ENCODE results near the gene DUSP1.

Gene DUSP1

GRCh38 chr5:172777881-172778814, 7.2 kb upstream of the DUSP1 start:
- peak; percentile 53 for DNase-seq

- DNase-seq = peak; percentile 38
Measured at GRCh38 chr5:172776235-172776594, 5.2 kb upstream of the DUSP1 start.

DNA sequence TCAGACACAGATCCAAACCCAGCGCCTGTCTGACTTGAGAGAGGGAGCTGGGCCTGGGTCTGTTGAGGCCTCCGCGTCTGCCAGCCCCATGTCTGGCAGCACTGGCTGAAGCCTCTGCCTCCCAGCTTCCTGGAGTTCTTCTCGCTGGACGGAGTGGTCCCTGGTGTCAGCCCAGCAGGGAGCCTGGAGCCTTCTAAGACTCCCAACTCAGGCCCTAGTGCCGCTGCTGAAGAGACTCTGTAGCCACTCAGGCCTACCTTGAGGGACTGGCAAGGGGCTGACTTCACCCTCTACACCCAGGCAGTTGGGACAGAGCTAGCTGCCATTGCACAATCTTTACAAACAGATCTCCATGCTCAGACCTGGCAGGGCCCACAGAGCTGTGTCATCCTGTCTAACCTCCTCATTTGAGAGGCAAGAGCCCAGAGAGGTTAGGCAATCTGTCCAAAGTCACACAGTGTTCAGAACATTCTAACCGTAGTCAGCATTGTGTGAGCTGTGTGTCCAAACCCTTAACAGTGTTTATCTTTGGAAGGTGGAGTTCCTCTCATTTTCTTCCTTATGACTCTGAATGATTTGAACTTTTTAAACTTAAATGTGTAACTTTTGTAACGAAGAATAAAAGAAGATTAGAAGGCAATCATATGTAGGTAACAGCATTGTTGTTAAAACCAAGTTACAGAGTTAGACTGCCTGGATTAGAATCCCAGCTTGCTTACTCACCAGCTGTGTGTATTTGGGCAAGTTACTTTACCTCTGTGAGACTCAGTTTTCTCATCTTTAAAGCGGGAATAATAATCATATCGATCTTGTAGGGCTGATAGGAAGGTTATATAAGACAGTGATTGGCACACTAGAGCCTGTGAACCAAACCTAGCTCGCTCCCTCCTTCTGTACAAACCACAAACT, 4.6 kb upstream of the DUSP1 start:
- peak; percentile 35 for DNase-seq

DNA sequence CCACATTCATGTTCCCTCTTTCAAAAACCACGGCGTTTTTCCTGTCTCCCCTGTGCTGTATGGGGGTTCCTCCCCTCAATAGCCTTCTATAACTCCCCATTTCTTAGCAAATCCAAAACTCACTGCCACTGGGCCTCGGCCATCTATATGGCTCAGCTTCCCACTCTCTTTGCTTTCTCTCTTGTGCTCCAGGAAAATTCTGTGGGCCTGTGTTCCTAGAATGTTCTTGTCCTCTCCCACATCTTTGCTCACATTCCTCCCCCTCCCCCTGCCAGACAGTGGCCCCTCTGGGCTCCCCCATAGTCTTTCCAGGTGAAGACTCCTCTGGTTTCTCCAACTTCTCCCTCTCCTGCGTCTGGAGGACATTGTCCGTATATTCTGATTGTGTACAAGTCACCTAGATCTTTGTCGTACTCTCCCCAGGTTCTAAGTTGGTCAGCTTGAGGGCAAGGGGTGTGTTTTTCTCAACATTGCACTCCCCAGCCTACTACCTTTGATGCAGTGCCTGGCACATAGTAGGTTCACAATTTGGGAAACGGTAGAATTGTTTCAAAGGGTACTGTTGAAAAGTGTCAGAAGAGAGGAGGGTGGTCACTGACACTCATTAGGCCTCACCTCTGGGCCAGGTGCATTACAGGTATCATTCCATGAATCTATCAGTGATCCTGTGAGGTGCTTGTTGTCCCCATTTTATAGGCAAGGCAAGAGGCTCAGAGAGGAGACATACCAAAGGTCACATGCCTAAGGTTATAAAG, 3.7 kb upstream of the DUSP1 start:
- no peak for DNase-seq

DNA sequence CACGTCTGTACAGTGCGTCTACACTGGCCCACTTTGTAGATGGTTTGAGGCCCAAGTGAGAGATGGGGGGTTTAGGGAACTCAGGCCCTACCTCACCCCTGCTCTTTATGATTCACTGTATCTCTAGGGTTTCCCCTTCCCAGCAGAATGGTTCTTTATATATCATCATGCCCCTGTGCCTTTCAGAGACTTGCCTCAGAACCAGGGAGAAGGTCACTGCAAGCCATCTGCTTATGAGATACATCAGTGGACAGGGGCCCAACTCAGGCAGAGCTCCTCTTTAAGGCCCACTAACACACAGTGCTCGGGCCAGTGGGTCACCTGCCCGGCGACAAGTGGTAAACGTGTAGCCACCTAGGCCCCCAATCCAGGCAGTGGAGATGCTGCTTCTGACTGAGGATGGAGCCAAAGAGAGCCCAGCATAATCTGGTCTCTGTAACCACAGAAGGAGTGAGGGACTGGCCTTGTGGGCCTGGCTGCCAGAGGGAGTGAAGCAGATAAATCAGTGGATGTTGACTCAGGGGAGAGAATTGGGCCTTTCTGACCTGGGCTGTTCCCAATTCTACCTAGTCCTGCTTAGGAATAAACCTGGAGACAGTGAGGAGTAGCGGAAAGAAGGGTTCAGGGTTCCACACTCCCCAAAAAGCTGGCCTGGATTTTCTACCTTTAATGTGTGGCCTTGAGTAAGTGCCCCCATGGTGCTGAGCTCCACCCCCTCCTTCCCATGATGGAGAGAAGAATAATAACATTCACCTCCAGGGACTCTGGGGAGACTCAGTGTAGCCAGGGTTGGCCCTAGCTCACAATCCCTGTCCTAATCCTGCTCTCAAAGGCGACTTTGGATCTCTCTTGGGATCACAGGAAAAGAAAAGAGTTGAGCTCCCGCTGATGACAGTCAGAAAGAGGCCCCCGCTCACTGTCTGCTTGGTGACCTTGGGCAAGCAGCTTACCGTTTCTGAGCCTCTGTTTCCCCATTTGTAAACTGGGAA, 2.8 kb upstream of the DUSP1 start:
- no peak for DNase-seq

- peak; percentile 94 for DNase-seq
Measured at GRCh38 chr5:172772112-172772906, 1.3 kb upstream of the DUSP1 start.

- DNase-seq = peak; percentile 84
Measured at GRCh38 chr5:172771439-172772111, 580 bp upstream of the DUSP1 start.

DNA sequence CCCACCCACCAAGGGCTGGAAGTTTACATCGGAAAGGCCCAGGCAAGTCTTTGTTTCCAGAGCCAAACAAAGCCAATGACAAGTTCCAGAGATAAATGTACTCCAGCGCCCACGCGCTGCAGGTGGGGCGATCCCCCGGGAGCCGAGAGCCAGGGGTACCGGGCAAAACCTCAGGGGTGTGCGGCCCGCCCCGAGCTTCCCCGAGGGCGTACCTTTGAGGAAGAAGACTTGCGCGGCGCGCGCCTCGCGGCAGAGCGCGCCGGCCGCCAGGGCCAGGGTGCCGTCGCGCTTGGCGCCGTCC, 671 bp downstream of the DUSP1 start:
- DNase-seq = no peak

DNA sequence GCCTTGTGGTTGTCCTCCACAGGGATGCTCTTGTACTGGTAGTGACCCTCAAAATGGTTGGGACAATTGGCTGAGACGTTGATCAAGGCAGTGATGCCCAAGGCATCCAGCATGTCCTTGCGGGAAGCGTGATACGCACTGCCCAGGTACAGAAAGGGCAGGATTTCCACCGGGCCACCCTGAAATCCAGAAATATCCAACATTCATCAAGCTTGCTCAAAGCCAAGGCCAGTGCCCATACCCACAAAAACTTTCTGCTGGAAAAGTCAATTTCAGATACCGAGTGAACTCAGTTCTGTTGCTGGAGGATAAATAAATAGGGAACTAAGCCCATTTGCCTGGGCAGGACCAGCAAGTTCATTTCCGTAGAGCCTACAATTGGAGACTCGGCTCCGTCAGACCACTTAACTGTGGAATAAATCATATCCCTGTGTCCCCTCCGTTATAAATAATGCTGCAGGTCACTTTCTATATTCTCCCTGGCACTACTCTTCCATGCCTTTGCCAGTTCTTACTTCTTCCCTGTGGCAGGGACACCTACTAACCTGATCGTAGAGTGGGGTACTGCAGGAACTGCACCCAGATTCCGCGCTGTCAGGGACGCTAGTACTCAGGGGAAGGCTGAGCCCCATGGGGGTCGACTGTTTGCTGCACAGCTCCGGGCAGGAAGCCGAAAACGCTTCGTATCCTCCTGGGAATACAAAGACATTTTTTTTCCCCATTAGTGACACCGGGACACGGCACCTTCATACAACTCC, 1.2 kb downstream of the DUSP1 start:
- DNase-seq = peak; percentile 69

GRCh38 chr5:172769342-172769615, 1.7 kb downstream of the DUSP1 start:
- DNase-seq = no peak

GRCh38 chr5:172768573-172769341, 2.2 kb downstream of the DUSP1 start:
- DNase-seq = peak; percentile 60

DNA sequence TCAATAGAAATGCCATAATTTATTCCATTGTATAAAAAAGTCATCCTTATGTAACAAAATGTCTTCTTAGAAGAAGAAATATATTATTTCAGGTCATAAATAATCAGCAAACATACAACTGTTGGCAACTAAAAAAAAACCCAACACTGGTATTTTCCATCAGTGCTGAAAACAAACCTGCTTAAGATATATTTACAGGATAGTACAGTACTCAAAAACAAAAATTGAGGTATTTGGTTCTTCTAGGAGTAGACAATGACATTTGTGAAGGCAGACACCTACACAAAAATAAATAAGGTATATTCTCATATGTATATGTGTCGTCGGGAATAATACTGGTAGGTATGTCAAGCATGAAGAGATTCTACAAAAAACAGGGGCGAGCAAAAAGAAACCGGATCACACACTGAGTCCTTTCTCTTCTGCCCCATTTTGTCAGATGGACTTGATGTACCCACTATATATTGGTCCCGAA, 2.9 kb downstream of the DUSP1 start:
- no peak for DNase-seq

DNA sequence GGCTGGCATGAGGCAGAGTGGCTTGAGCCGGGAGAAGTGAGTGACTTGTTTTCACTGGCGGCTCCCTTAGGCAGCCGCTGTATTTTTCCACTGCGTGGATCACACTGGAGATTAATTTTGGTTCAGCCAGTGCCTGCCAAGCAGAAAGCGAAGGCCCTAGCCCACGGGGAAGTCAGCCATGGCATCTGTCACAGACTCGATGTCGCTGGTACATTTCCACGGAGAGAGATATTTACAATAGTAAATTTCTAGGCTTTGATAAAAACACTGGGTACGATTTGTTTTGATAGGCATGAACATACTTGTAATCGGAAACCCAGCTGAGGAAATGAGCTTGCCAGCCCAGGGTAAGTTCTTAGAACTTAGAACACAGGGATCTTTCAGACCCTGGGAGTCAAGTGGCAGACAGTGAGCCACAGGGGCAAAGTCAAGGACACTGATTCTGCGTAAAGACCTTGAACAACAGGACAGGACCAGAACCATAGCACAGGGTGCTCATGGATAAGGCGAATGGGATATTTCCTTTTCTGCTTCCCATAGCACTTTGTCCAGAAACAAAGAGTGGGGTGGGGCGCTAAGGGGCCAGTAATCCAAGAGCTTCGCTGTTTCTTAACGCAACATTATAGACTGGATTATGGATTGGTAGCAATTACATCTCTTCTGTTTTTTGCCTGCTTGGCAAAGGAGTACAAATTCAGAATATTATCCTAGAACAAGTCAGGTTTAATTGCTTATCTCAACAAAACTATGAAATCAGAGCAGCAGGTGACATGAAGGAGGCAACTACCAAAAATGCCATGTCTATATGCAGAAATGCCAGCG, 4.5 kb downstream of the DUSP1 start:
- DNase-seq = peak; percentile 79

GRCh38 chr5:172765766-172766286, 5.2 kb downstream of the DUSP1 start:
- DNase-seq = no peak

- peak; percentile 100 for DNase-seq
Measured at GRCh38 chr5:172764861-172765765, 5.9 kb downstream of the DUSP1 start.

GRCh38 chr5:172763120-172763464, 7.9 kb downstream of the DUSP1 start:
- no peak for DNase-seq
